Measurements from ENCODE around the gene OR52N2. TPM values are rescaled to one million over a fixed set of nuclear protein-coding genes. Genes with fewer than 3 reads are reported as not detected.

OR52N2 gene
- total RNA-seq, 2 donors from 2014 or later, result not detected

DNA sequence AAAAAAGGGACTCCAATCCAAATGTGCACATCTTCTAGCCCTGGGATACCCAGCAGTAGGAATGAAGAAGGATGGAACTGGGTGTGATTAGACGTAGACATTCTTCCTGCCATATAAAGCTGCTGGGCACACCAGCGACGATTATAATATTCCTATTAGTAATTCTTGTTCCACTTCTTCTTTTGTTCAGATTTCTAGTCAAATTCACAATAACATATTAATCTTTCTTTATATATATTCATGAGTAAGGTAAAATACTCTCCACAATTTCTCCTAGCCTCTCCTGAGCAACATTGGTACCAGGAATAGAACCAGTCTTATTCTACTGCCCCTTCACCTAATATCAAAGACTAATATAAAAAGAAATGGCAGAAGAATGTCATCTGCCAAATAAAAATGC is 48.9 kb downstream of the OR52N2 start, which contains the start of gene OR52E8:
OR52E8 (minus strand) TSS at position 101 of the 400 bp plus-strand sequence; CDS start at position 101, 0 bp downstream.
- H3K9me3 Mint-ChIP-seq, result peaks cover 6% of the 10 kb centered on the region
- H3K4me3 ChIP-seq (ENCODE audit: low read length), result no peak within 1 kb of the TSS
- no peaks in the 10 kb centered on the region for H3K36me3 Mint-ChIP-seq (ENCODE audit: low read depth)
- no peaks in the 10 kb centered on the region for H3K4me1 Mint-ChIP-seq
- H3K4me3 Mint-ChIP-seq, result no peak within 1 kb of the TSS
- no peak for DNase-seq
- no peaks in the 10 kb centered on the region for H3K27me3 Mint-ChIP-seq (ENCODE audit: insufficient read depth)
- TF ChIP-seq, protein P1, sequence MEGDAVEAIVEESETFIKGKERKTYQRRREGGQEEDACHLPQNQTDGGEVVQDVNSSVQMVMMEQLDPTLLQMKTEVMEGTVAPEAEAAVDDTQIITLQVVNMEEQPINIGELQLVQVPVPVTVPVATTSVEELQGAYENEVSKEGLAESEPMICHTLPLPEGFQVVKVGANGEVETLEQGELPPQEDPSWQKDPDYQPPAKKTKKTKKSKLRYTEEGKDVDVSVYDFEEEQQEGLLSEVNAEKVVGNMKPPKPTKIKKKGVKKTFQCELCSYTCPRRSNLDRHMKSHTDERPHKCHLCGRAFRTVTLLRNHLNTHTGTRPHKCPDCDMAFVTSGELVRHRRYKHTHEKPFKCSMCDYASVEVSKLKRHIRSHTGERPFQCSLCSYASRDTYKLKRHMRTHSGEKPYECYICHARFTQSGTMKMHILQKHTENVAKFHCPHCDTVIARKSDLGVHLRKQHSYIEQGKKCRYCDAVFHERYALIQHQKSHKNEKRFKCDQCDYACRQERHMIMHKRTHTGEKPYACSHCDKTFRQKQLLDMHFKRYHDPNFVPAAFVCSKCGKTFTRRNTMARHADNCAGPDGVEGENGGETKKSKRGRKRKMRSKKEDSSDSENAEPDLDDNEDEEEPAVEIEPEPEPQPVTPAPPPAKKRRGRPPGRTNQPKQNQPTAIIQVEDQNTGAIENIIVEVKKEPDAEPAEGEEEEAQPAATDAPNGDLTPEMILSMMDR (conservative IDR thresholded peaks at IDR 0.05), result no peak
- no peak within 1 kb of the TSS for H3K9ac ChIP-seq (ENCODE audit: extremely low read depth, low read length, poor library complexity, severe bottlenecking)
- H3K9me3 ChIP-seq (ENCODE audit: control insufficient read depth, low read length), result no peaks in the 10 kb centered on the region
- H3K27me3 ChIP-seq (ENCODE audit: control insufficient read depth, insufficient read depth, low read length, poor library complexity, severe bottlenecking), result no peaks in the 10 kb centered on the region
- no peak within 1 kb of the TSS for H3K27ac Mint-ChIP-seq
- no peak within 1 kb of the TSS for H3K27ac ChIP-seq (ENCODE audit: low read depth, low read length)
- WGBS, 2 experiments (ENCODE audit: insufficient coverage in 1 of 2, insufficient read length in 1 of 2), result 80 to 89% methylated on average over 1 to 3 of the region's 3 CpGs
- H3K36me3 ChIP-seq (ENCODE audit: control insufficient read depth, insufficient read depth, low read length), result no peaks in the 10 kb centered on the region
- no peaks in the 10 kb centered on the region for H3K4me1 ChIP-seq (ENCODE audit: control insufficient read depth, insufficient read depth, low read length)

DNA sequence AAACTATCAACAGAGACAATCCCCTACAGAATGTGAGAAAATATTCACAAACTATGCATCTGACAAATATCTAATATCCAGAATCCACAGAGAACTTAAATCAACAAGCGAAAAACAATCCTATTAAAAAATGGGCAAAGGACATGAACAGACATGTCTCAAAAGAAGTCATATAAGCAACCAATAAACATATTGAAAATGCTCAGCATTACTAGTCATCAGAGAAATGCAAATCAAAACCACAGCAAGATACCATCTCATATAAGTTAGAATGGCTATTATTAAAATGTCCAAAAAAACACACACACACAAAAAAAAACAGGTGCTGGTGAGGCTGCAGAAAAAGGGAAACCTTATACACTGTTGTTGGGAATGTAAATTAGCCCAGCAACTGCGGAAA is 57.1 kb downstream of the OR52N2 start:
- H3K36me3 ChIP-seq (ENCODE audit: control insufficient read depth, insufficient read depth, low read length), result no peaks in the 10 kb centered on the region
- H3K9ac ChIP-seq (ENCODE audit: extremely low read depth, low read length, poor library complexity, severe bottlenecking), result no peak overlapping the region
- H3K4me3 ChIP-seq (ENCODE audit: low read length), result no peak overlapping the region
- Mint-ChIP-seq H3K4me3 (no peak overlapping the region), H3K9me3 (peaks cover 4% of the 10 kb centered on the region), H3K4me1 (no peaks in the 10 kb centered on the region), H3K36me3 (ENCODE audit: low read depth) (no peaks in the 10 kb centered on the region), H3K27me3 (ENCODE audit: insufficient read depth) (no peaks in the 10 kb centered on the region), H3K27ac (no peak overlapping the region)
- TF ChIP-seq, protein P1 (conservative IDR thresholded peaks at IDR 0.05), result no peak
- H3K9me3 ChIP-seq (ENCODE audit: control insufficient read depth, low read length), result no peaks in the 10 kb centered on the region
- DNase-seq, result no peak
- no peak overlapping the region for H3K27ac ChIP-seq (ENCODE audit: low read depth, low read length)
- WGBS, 2 experiments (ENCODE audit: insufficient coverage in 1 of 2, insufficient read length in 1 of 2), result 83 to 92% methylated on average over 1 to 2 of the region's 2 CpGs
- H3K4me1 ChIP-seq (ENCODE audit: control insufficient read depth, insufficient read depth, low read length), result no peaks in the 10 kb centered on the region
- H3K27me3 ChIP-seq (ENCODE audit: control insufficient read depth, insufficient read depth, low read length, poor library complexity, severe bottlenecking), result no peaks in the 10 kb centered on the region

Other genes with a start within 250 kb of the OR52N2 start
- not detected for gene OR52B6, start 228.0 kb upstream of the OR52N2 start, total RNA-seq
- gene TRIM6, start 212.3 kb upstream of the OR52N2 start, total RNA-seq, result 10 to 100 TPM; 17.4 to 26.1 TPM
- 1 to 10 TPM in 1 of 2 donors, under 1 TPM in 1; 0.68 to 1.2 TPM for gene TRIM34, start 183.9 kb upstream of the OR52N2 start, total RNA-seq
- gene TRIM5, start 123.8 kb upstream of the OR52N2 start, total RNA-seq, result 10 to 100 TPM; 16.0 to 21.4 TPM
- gene TRIM22, start 119.1 kb upstream of the OR52N2 start, total RNA-seq, result 1 to 10 TPM; 1.1 to 3.1 TPM
- gene OR56B1, start 72.5 kb upstream of the OR52N2 start, total RNA-seq, result not detected
- gene OR52N4, start 54.7 kb upstream of the OR52N2 start, total RNA-seq, result not detected
- not detected for gene OR52N5, start 25.6 kb upstream of the OR52N2 start, total RNA-seq
- not detected for gene OR52N1, start 17.7 kb upstream of the OR52N2 start, total RNA-seq
- not detected for gene OR52E6, start 33.0 kb downstream of the OR52N2 start, total RNA-seq
- gene OR52E8, start 48.8 kb downstream of the OR52N2 start, total RNA-seq, result not detected
- not detected for gene OR52E4, start 71.7 kb downstream of the OR52N2 start, total RNA-seq
- gene OR52E5, start 84.3 kb downstream of the OR52N2 start, total RNA-seq, result not detected
- gene OR56A3, start 133.3 kb downstream of the OR52N2 start, total RNA-seq, result not detected
- not detected for gene OR56A5, start 159.6 kb downstream of the OR52N2 start, total RNA-seq
- under 1 TPM in 1 of 2 donors, not detected in 1; 0.33 TPM for gene OR52L1, start 178.1 kb downstream of the OR52N2 start, total RNA-seq
- gene OR56A4, start 198.0 kb downstream of the OR52N2 start, total RNA-seq, result under 1 TPM; 0.15 to 0.59 TPM
- gene OR56A1, start 221.8 kb downstream of the OR52N2 start, total RNA-seq, result under 1 TPM; 0.15 to 0.31 TPM